ENCODE results near the gene MAPT. TPM values are rescaled to one million over a fixed set of nuclear protein-coding genes. Genes with fewer than 3 reads are reported as not detected.
A peak's percentile ranks its signal among the peaks of the same experiment; 100 is the strongest.

MAPT gene
- total and polyA plus RNA-seq, 2 of the 13 experiments (the other 11 are each of a cell fraction or from before 2014, with no cell fraction given) = 2.1 to 2.8 TPM

GRCh38 chr17:46025060-46025459 is 130.7 kb downstream of the MAPT start:
- H2AFZ ChIP-seq (ENCODE audit: low read length) = no peak overlapping the region
- no peaks in the 10 kb centered on the region for H3K4me1 ChIP-seq (ENCODE audit: insufficient read depth, low read length)
- H4K20me1 ChIP-seq (ENCODE audit: insufficient read depth, low read length) = no peaks in the 10 kb centered on the region
- H3K27me3 ChIP-seq (ENCODE audit: control insufficient read depth in 1 of 2, insufficient read depth in 2 of 2, low read length in 2 of 2) = no peaks in the 10 kb centered on the region
- no peak for DNase-seq (ENCODE audit: low spot score)
- no peak for FAIRE-seq
- 97% methylated on average over 10 of the region's 10 CpGs for WGBS (ENCODE audit: low lambda C conversion rate)
- H3K9ac ChIP-seq (ENCODE audit: insufficient read depth, low read depth, low read length) = no peak overlapping the region
- H3K36me3 ChIP-seq (replicated peaks in 1 of 2; ENCODE audit: control insufficient read depth in 1 of 2, insufficient read depth in 2 of 2, low read length in 2 of 2) = peaks cover 12 to 29% of the 10 kb centered on the region in 2 experiments; a peak in 4 of 5 replicates
- in situ Hi-C loops (cut with HindIII; ENCODE audit: extremely low pct_ligation_motif_present, low pct_unique_long_range_greater_than_20kb) (no loop called here), intact Hi-C loops (cut with micrococcal nuclease; ENCODE audit: unreplicated experiment) (no loop called here)
- ChIA-PET POLR2A (no interaction called here), CTCF (ENCODE audit: low intra/inter-chr PET ratio, low total read pairs) (no interaction called here)
- H3K4me3 ChIP-seq (replicated peaks in 1 of 3; ENCODE audit: insufficient read depth in 1 of 3, low read depth in 2 of 3, low read length in 3 of 3) = no peak overlapping the region
- TF ChIP-seq PAF1 (CRISPR knock-in tag; IDR thresholded peaks at IDR 0.05) (0 out of 2 replicates have a peak, but pooled peaks have one; percentile 63), HOXA7 (CRISPR knock-in tag; IDR thresholded peaks at IDR 0.05) (no peak), EED (CRISPR knock-in tag; IDR thresholded peaks at IDR 0.05) (no peak), KLF15 (CRISPR knock-in tag; IDR thresholded peaks at IDR 0.05; ENCODE audit: borderline replicate concordance) (no peak), ZNF816 (CRISPR knock-in tag; IDR thresholded peaks at IDR 0.05; ENCODE audit: borderline replicate concordance) (no peak), ZSCAN30 (CRISPR knock-in tag; IDR thresholded peaks at IDR 0.05) (no peak)
- TF ChIP-seq, protein P1, sequence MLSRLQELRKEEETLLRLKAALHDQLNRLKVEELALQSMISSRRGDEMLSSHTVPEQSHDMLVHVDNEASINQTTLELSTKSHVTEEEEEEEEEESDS (CRISPR knock-in tag; IDR thresholded peaks at IDR 0.05; ENCODE audit: borderline replicate concordance) = no peak
- H3K27ac ChIP-seq (ENCODE audit: extremely low read length, insufficient read depth, low read length) = no peak overlapping the region
- no peaks in the 10 kb centered on the region for H3K79me2 ChIP-seq (ENCODE audit: insufficient read depth, low read length)
- H3K4me2 ChIP-seq (ENCODE audit: low read depth, low read length) = no peak overlapping the region
- BruUV-seq (replicated peaks) = no TSS peak
- no peaks in the 10 kb centered on the region for H3K9me3 ChIP-seq (ENCODE audit: low read length)
- ATAC-seq = peak; percentile 13

DNA sequence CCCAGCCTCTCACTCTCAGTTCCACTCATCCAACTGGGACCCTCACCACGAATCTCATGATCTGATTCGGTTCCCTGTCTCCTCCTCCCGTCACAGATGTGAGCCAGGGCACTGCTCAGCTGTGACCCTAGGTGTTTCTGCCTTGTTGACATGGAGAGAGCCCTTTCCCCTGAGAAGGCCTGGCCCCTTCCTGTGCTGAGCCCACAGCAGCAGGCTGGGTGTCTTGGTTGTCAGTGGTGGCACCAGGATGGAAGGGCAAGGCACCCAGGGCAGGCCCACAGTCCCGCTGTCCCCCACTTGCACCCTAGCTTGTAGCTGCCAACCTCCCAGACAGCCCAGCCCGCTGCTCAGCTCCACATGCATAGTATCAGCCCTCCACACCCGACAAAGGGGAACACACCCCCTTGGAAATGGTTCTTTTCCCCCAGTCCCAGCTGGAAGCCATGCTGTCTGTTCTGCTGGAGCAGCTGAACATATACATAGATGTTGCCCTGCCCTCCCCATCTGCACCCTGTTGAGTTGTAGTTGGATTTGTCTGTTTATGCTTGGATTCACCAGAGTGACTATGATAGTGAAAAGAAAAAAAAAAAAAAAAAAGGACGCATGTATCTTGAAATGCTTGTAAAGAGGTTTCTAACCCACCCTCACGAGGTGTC is 131.3 kb downstream of the MAPT start:
- 94% methylated on average over 8 of the region's 8 CpGs for WGBS (ENCODE audit: low lambda C conversion rate)
- TF ChIP-seq TRIM24 (CRISPR knock-in tag; IDR thresholded peaks at IDR 0.05) (no peak), POLR2A (IDR thresholded peaks at IDR 0.05; ENCODE audit: insufficient read depth in 1 of 2, low read depth in 2 of 2, low read length in 2 of 2) (0 out of 4 replicates have a peak, but pooled peaks of 1 of the 2 experiments have one; percentile 4), RBM22 (optimal IDR thresholded peaks at IDR 0.05; ENCODE audit: low read length) (peak; percentile 94)
- TF ChIP-seq, protein P2, sequence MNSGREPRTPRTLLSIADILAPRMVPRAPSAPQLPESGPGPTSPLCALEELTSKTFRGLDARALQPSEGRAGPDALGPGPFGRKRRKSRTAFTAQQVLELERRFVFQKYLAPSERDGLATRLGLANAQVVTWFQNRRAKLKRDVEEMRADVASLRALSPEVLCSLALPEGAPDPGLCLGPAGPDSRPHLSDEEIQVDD (CRISPR knock-in tag; IDR thresholded peaks at IDR 0.05; ENCODE audit: borderline replicate concordance) = no peak
- H3K79me2 ChIP-seq (ENCODE audit: insufficient read depth, low read length) = no peaks in the 10 kb centered on the region
- H3K9ac ChIP-seq (ENCODE audit: insufficient read depth, low read depth, low read length) = no peak overlapping the region
- no peak overlapping the region for H2AFZ ChIP-seq (ENCODE audit: low read length)
- no peaks in the 10 kb centered on the region for H3K9me3 ChIP-seq (ENCODE audit: low read length)
- POLR2A ChIA-PET = no interaction called here
- FAIRE-seq (no peak), ATAC-seq (peak; percentile 28), DNase-seq (ENCODE audit: low spot score) (no peak)
- H3K4me2 ChIP-seq (ENCODE audit: low read depth, low read length) = no peak overlapping the region
- no TSS peak for BruUV-seq (replicated peaks)
- H3K36me3 ChIP-seq (replicated peaks in 1 of 2; ENCODE audit: control insufficient read depth in 1 of 2, insufficient read depth in 2 of 2, low read length in 2 of 2) = peaks cover 14 to 35% of the 10 kb centered on the region in 2 experiments
- H3K4me1 ChIP-seq (ENCODE audit: insufficient read depth, low read length) = no peaks in the 10 kb centered on the region
- H3K27me3 ChIP-seq (ENCODE audit: control insufficient read depth in 1 of 2, insufficient read depth in 2 of 2, low read length in 2 of 2) = no peaks in the 10 kb centered on the region
- H3K4me3 ChIP-seq (replicated peaks in 1 of 3; ENCODE audit: insufficient read depth in 1 of 3, low read depth in 2 of 3, low read length in 3 of 3) = no peak overlapping the region
- H4K20me1 ChIP-seq (ENCODE audit: insufficient read depth, low read length) = no peaks in the 10 kb centered on the region
- in situ Hi-C loops (cut with HindIII; ENCODE audit: extremely low pct_ligation_motif_present, low pct_unique_long_range_greater_than_20kb) (no loop called here), intact Hi-C loops (cut with micrococcal nuclease; ENCODE audit: unreplicated experiment) (no loop called here)
- no peak overlapping the region for H3K27ac ChIP-seq (ENCODE audit: extremely low read length, insufficient read depth, low read length)
- CTCF ChIA-PET (ENCODE audit: low intra/inter-chr PET ratio, low total read pairs) = no interaction called here

All from HepG2 (cell line).